ENCODE data around the gene LMOD3. TPM values are rescaled to one million over a fixed set of nuclear protein-coding genes. Genes with fewer than 3 reads are reported as not detected.

The LMOD3 gene
- total RNA-seq, 1 donor from 2014 or later, result 31.8 TPM

- H3K36me3 ChIP-seq (ENCODE audit: control insufficient read depth in 3 of 3, insufficient read depth in 3 of 3, low read length in 3 of 3), result peaks cover 0 to 4% (median 3%) of the 10 kb centered on the region in 3 donors
- peak overlapping the region; percentile 72 to 78 (median 75) for H3K4me3 ChIP-seq (ENCODE audit: low read length in 3 of 3)
- H3K9ac ChIP-seq (ENCODE audit: low read depth in 1 of 3, low read length in 3 of 3), result peak overlapping the region; percentile 73 to 79 (median 76)
- peaks cover 41 to 48% (median 48%) of the 10 kb centered on the region in 3 donors for H3K4me1 ChIP-seq (ENCODE audit: control insufficient read depth in 3 of 3, insufficient read depth in 3 of 3, low read length in 3 of 3)
- no peaks in the 10 kb centered on the region for H3K27me3 ChIP-seq (ENCODE audit: control insufficient read depth in 3 of 3, insufficient read depth in 3 of 3, low read length in 3 of 3)
- H3K27ac ChIP-seq (ENCODE audit: low read depth, low read length), result peak overlapping the region; percentile 10
- no peaks in the 10 kb centered on the region for H3K9me3 ChIP-seq (ENCODE audit: control insufficient read depth in 3 of 3, low read length in 3 of 3)
Observed at GRCh38 chr3:69079269-69080159, 42.9 kb downstream of the LMOD3 start.

- Histone ChIP-seq H3K27me3 (ENCODE audit: control insufficient read depth in 3 of 3, insufficient read depth in 3 of 3, low read length in 3 of 3) (no peaks in the 10 kb centered on the region), H3K4me3 (ENCODE audit: low read length in 3 of 3) (no peak overlapping the region), H3K27ac (ENCODE audit: low read depth, low read length) (no peak overlapping the region), H3K36me3 (ENCODE audit: control insufficient read depth in 3 of 3, insufficient read depth in 3 of 3, low read length in 3 of 3) (peaks cover 2 to 18% (median 14%) of the 10 kb centered on the region in 3 donors), H3K9me3 (ENCODE audit: control insufficient read depth in 3 of 3, low read length in 3 of 3) (no peaks in the 10 kb centered on the region), H3K9ac (ENCODE audit: low read depth in 1 of 3, low read length in 3 of 3) (no peak overlapping the region), H3K4me1 (ENCODE audit: control insufficient read depth in 3 of 3, insufficient read depth in 3 of 3, low read length in 3 of 3) (peaks cover 0 to 4% (median 2%) of the 10 kb centered on the region in 3 donors)
Observed at GRCh38 chr3:69072928-69073327, 49.5 kb downstream of the LMOD3 start.

GRCh38 chr3:69066121-69066520, 56.3 kb downstream of the LMOD3 start:
- no peak overlapping the region for H3K9ac ChIP-seq (ENCODE audit: low read depth in 1 of 3, low read length in 3 of 3)
- no peak overlapping the region for H3K4me3 ChIP-seq (ENCODE audit: low read length in 3 of 3)
- H3K27me3 ChIP-seq (ENCODE audit: control insufficient read depth in 3 of 3, insufficient read depth in 3 of 3, low read length in 3 of 3), result no peaks in the 10 kb centered on the region
- no peak overlapping the region for H3K27ac ChIP-seq (ENCODE audit: low read depth, low read length)
- no peaks in the 10 kb centered on the region for H3K9me3 ChIP-seq (ENCODE audit: control insufficient read depth in 3 of 3, low read length in 3 of 3)
- peaks cover 12 to 36% (median 28%) of the 10 kb centered on the region in 3 donors for H3K36me3 ChIP-seq (ENCODE audit: control insufficient read depth in 3 of 3, insufficient read depth in 3 of 3, low read length in 3 of 3)
- H3K4me1 ChIP-seq (ENCODE audit: control insufficient read depth in 3 of 3, insufficient read depth in 3 of 3, low read length in 3 of 3), result no peaks in the 10 kb centered on the region

DNA sequence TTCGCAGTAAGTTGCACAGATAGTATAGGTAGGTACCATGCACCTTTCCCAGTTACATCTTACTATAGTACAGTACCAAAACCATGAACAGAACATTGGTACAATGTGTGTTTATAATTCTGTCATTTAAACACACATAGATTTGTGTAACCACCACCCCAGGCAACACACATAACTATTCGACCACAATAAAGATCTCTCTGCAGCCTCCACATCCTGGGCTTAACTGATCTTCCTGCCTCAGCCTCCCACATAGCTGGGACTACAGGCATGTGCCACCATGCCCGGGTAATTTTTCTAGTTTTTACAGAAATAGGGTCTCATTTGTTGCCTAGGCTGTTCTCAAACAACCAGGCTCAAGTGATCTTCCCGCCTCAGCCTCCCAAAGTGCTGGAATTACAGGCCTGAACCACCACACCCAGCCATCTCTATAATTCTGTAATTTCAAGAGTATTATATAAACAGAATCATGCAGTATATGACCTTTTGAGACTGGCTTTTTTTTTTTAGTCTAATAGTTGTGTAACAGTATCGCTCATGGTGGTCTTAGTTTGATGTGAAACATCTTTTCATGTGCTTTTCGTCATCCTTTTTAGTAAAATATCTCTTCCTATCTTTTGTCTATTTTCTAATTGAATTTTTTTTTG, 57.0 kb downstream of the LMOD3 start:
- Histone ChIP-seq H3K36me3 (ENCODE audit: control insufficient read depth in 3 of 3, insufficient read depth in 3 of 3, low read length in 3 of 3) (peaks cover 19 to 36% (median 31%) of the 10 kb centered on the region in 3 donors), H3K27me3 (ENCODE audit: control insufficient read depth in 3 of 3, insufficient read depth in 3 of 3, low read length in 3 of 3) (no peaks in the 10 kb centered on the region), H3K9ac (ENCODE audit: low read depth in 1 of 3, low read length in 3 of 3) (no peak overlapping the region), H3K4me3 (ENCODE audit: low read length in 3 of 3) (no peak overlapping the region), H3K9me3 (ENCODE audit: control insufficient read depth in 3 of 3, low read length in 3 of 3) (no peaks in the 10 kb centered on the region), H3K27ac (ENCODE audit: low read depth, low read length) (no peak overlapping the region), H3K4me1 (ENCODE audit: control insufficient read depth in 3 of 3, insufficient read depth in 3 of 3, low read length in 3 of 3) (no peaks in the 10 kb centered on the region)

DNA sequence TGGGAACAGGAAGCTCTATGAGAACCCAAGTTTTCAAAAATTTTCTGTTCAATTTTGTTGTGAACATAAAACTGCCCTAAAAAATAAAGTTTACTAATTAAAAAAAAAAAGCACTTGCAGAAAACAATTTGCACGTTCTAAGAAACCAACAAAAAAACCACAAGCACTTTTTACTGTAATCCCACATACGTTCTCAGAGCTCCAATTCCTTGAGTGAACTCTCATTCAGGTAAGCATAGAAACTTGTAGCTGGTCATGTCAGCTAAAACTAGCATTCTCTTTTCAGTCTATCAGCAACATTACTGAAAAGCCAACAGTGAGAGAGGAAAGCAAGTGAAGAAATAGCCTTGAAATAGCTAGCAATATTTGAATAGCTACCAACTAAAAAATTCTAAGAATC, 58.8 kb downstream of the LMOD3 start:
- no peaks in the 10 kb centered on the region for H3K4me1 ChIP-seq (ENCODE audit: control insufficient read depth in 3 of 3, insufficient read depth in 3 of 3, low read length in 3 of 3)
- H3K27ac ChIP-seq (ENCODE audit: low read depth, low read length), result no peak overlapping the region
- no peaks in the 10 kb centered on the region for H3K27me3 ChIP-seq (ENCODE audit: control insufficient read depth in 3 of 3, insufficient read depth in 3 of 3, low read length in 3 of 3)
- no peak overlapping the region for H3K9ac ChIP-seq (ENCODE audit: low read depth in 1 of 3, low read length in 3 of 3)
- peaks cover 32 to 48% (median 42%) of the 10 kb centered on the region in 3 donors for H3K36me3 ChIP-seq (ENCODE audit: control insufficient read depth in 3 of 3, insufficient read depth in 3 of 3, low read length in 3 of 3)
- no peaks in the 10 kb centered on the region for H3K9me3 ChIP-seq (ENCODE audit: control insufficient read depth in 3 of 3, low read length in 3 of 3)
- H3K4me3 ChIP-seq (ENCODE audit: low read length in 3 of 3), result no peak overlapping the region

DNA sequence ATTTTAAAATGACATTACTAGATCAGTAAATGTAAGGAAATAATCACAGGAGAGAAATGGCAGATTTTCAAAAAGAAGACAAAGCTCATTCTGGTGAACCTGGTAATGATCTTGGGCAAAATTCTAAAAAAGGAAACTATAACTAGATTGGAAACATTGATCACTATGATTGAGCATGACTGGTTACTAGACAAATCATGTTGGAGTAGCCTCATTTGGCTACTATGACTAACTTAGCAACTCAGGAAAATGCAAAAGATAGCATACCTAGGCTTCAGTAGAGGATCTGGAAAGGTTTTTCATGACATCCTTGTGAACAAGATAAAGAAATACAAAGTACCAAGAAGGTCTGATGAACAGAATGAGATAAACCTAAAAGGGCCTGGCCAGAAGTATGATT, 62.7 kb downstream of the LMOD3 start:
- H3K9ac ChIP-seq (ENCODE audit: low read depth in 1 of 3, low read length in 3 of 3), result no peak overlapping the region
- H3K36me3 ChIP-seq (ENCODE audit: control insufficient read depth in 3 of 3, insufficient read depth in 3 of 3, low read length in 3 of 3), result peaks cover 31 to 60% (median 56%) of the 10 kb centered on the region in 3 donors
- H3K9me3 ChIP-seq (ENCODE audit: control insufficient read depth in 3 of 3, low read length in 3 of 3), result no peaks in the 10 kb centered on the region
- H3K27me3 ChIP-seq (ENCODE audit: control insufficient read depth in 3 of 3, insufficient read depth in 3 of 3, low read length in 3 of 3), result no peaks in the 10 kb centered on the region
- no peak overlapping the region for H3K27ac ChIP-seq (ENCODE audit: low read depth, low read length)
- H3K4me3 ChIP-seq (ENCODE audit: low read length in 3 of 3), result no peak overlapping the region
- H3K4me1 ChIP-seq (ENCODE audit: control insufficient read depth in 3 of 3, insufficient read depth in 3 of 3, low read length in 3 of 3), result no peaks in the 10 kb centered on the region

- Histone ChIP-seq H3K9ac (ENCODE audit: low read depth in 1 of 3, low read length in 3 of 3) (no peak overlapping the region), H3K36me3 (ENCODE audit: control insufficient read depth in 3 of 3, insufficient read depth in 3 of 3, low read length in 3 of 3) (peaks cover 31 to 62% (median 60%) of the 10 kb centered on the region in 3 donors), H3K27ac (ENCODE audit: low read depth, low read length) (no peak overlapping the region), H3K4me3 (ENCODE audit: low read length in 3 of 3) (no peak overlapping the region), H3K4me1 (ENCODE audit: control insufficient read depth in 3 of 3, insufficient read depth in 3 of 3, low read length in 3 of 3) (no peaks in the 10 kb centered on the region), H3K9me3 (ENCODE audit: control insufficient read depth in 3 of 3, low read length in 3 of 3) (no peaks in the 10 kb centered on the region), H3K27me3 (ENCODE audit: control insufficient read depth in 3 of 3, insufficient read depth in 3 of 3, low read length in 3 of 3) (no peaks in the 10 kb centered on the region)
Observed at GRCh38 chr3:69058947-69059224, 63.5 kb downstream of the LMOD3 start.

DNA sequence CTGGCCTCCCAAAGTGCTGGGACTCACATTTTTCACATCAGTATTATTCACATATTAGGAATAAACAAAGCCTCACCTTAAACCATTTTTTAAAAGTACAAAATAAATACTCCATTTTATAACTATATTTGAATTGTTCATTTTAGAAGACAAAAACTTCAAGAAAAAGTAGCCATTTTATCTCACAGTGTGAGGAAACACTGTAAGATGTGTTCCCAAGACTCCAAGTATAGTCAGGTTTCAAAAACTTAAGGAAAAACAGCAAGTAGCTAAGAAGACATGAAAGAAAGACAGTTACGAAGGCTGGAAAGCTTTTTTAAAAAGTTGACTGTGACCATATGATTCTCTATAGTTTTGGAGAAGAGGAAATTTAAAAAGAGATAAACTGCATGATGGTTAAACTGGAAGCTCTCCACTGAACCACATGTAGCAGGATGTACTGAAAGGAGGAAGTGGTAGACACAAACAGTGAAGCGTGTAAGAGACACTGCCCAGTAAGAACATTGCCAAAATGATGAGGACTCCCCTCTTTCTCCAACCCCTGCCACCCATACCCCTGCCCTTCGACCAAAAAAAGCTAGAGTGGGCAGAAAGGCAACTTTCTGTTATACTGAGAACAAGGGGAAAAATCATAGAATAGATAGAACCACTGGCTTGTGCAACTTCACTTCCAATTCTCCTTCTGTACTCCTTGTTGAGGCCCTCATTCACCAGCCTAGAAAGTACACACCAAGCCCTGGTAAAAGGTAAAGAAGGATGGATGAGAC, 64.0 kb downstream of the LMOD3 start:
- Histone ChIP-seq H3K36me3 (ENCODE audit: control insufficient read depth in 3 of 3, insufficient read depth in 3 of 3, low read length in 3 of 3) (peaks cover 31 to 61% (median 57%) of the 10 kb centered on the region in 3 donors), H3K9ac (ENCODE audit: low read depth in 1 of 3, low read length in 3 of 3) (no peak overlapping the region), H3K4me1 (ENCODE audit: control insufficient read depth in 3 of 3, insufficient read depth in 3 of 3, low read length in 3 of 3) (no peaks in the 10 kb centered on the region), H3K27me3 (ENCODE audit: control insufficient read depth in 3 of 3, insufficient read depth in 3 of 3, low read length in 3 of 3) (no peaks in the 10 kb centered on the region), H3K9me3 (ENCODE audit: control insufficient read depth in 3 of 3, low read length in 3 of 3) (no peaks in the 10 kb centered on the region), H3K4me3 (ENCODE audit: low read length in 3 of 3) (no peak overlapping the region), H3K27ac (ENCODE audit: low read depth, low read length) (no peak overlapping the region)
